RPMI8226 (cell line): ENCODE data around the gene PRR23C.
"Not testable (repeated sequence)": the region's sequence is repeated elsewhere in the genome, so short reads cannot be mapped to it uniquely, and the experiment has no call there.

ENCODE experiments used
- DNase-seq: peaks from one replicate; pipeline ENCODE4 v3.0.0-alpha.2; 2015

PRR23C gene

GRCh38 chr3:139044366-139045210, at the start of gene PRR23C:
TSS of gene PRR23C (minus strand) at chr3:139044892. CDS start at chr3:139044620, 272 bp downstream.
- no peak for DNase-seq

GRCh38 chr3:139093840-139094239, 49.1 kb upstream of the PRR23C start:
- DNase-seq, result no peak

GRCh38 chr3:139088462-139089324, 44.0 kb upstream of the PRR23C start:
- no peak for DNase-seq

- DNase-seq, result no peak
These were observed 42.9 kb upstream of the PRR23C start for GRCh38 chr3:139087621-139088020.

- no peak for DNase-seq
These were observed 39.5 kb upstream of the PRR23C start for GRCh38 chr3:139084176-139084575.

GRCh38 chr3:139074565-139075115, 29.9 kb upstream of the PRR23C start:
- DNase-seq, result no peak

- DNase-seq, result no peak
These were observed 18.2 kb upstream of the PRR23C start for GRCh38 chr3:139062918-139063317.

- no peak for DNase-seq
These were observed 8.3 kb upstream of the PRR23C start for GRCh38 chr3:139052802-139053600.

- DNase-seq, result no peak
These were observed 932 bp downstream of the PRR23C start for GRCh38 chr3:139043554-139044365.

GRCh38 chr3:139037478-139037877, 7.2 kb downstream of the PRR23C start:
- DNase-seq, result no peak

- DNase-seq, result no peak
These were observed 12.2 kb downstream of the PRR23C start for GRCh38 chr3:139032326-139033002.

- DNase-seq, result not testable (repeated sequence)
These were observed 14.1 kb downstream of the PRR23C start for GRCh38 chr3:139030576-139030975.

GRCh38 chr3:139024968-139025367, 19.7 kb downstream of the PRR23C start:
- DNase-seq, result no peak

- DNase-seq, result no peak
These were observed 23.8 kb downstream of the PRR23C start, which contains the start of gene PRR23B for GRCh38 chr3:139020868-139021234. TSS of gene PRR23B (minus strand) at chr3:139020926. CDS start at chr3:139020661, 265 bp downstream.

- no peak for DNase-seq
These were observed 24.4 kb downstream of the PRR23C start for GRCh38 chr3:139020036-139020867.

GRCh38 chr3:139016430-139017048, 28.2 kb downstream of the PRR23C start:
- no peak for DNase-seq

GRCh38 chr3:139006051-139006716, 38.5 kb downstream of the PRR23C start, which contains the start of gene PRR23A:
TSS of gene PRR23A (minus strand) at chr3:139006268. CDS start at chr3:139006268, 0 bp downstream.
- no peak for DNase-seq

- no peak for DNase-seq
These were observed 39.2 kb downstream of the PRR23C start for GRCh38 chr3:139005356-139005993.
